IPS-18a (cell line): ENCODE data around the gene PNPO.
"Not testable (repeated sequence)": the region's sequence is repeated elsewhere in the genome, so short reads cannot be mapped to it uniquely, and the experiment has no call there.

Experiments used
- H3K27ac ChIP-seq: one replicate; pipeline ENCODE4 v1.5.1; 2013; ENCODE audit warnings: low read length
- H3K27me3 ChIP-seq: one replicate; pipeline ENCODE4 v1.6.1; 2013; ENCODE audit warnings: mild to moderate bottlenecking, low read length; ENCODE audit not compliant: control insufficient read depth, insufficient read depth
- H3K36me3 ChIP-seq: one replicate; pipeline ENCODE4 v1.6.1; 2013; ENCODE audit warnings: low read depth, low read length; ENCODE audit not compliant: control insufficient read depth
- H3K4me1 ChIP-seq: one replicate; pipeline ENCODE4 v1.6.1; 2013; ENCODE audit warnings: low read depth, low read length; ENCODE audit not compliant: control insufficient read depth
- H3K4me3 ChIP-seq: one replicate; pipeline ENCODE4 v1.5.1; 2013; ENCODE audit warnings: low read length
- H3K9ac ChIP-seq: one replicate; pipeline ENCODE4 v1.6.1; 2013; ENCODE audit warnings: mild to moderate bottlenecking, low read length, moderate library complexity
- H3K9me3 ChIP-seq: one replicate; pipeline ENCODE4 v1.6.1; 2013; ENCODE audit warnings: low read depth, low read length; ENCODE audit not compliant: control insufficient read depth

Gene PNPO

DNA sequence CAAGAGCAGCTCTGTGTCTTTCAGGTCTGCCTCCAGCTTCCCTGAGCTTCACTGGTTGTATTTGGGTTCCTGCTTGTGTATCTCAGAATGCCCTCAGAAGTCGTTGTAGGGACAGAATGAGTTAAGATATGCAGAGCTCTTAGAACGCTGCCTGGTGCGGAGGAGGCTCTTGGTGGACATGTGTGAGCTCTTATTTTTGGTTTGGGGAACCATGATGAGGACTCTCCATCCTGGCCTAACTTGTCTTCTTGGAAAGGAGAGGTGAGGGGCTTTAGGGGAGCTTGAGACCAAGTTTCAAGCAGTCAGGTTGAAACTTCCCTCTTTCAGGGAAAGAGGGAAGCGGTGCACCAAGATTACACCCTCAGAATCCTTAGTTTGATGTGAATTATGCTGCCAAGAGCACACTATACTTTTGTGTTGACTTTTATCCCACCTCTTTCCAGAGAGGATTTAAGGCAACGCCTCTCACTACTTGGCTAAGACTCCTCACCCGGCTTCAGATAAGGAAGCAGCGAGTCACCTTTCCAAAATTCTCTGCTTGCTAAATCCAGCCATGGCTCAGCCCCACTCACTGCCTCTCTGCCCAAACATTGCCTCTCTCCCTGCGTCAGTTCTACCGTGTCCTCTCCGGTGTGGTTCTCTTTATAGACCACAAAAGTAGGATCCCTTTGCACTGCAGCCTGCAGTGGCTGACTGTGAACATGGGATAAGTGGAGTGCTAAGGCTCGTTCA is 42.3 kb downstream of the PNPO start:
- peaks cover 17% of the 10 kb centered on the region for H3K4me1 ChIP-seq
- H3K9ac ChIP-seq, result no peak overlapping the region
- no peaks in the 10 kb centered on the region for H3K9me3 ChIP-seq
- H3K27ac ChIP-seq, result no peak overlapping the region
- no peak overlapping the region for H3K4me3 ChIP-seq
- H3K36me3 ChIP-seq, result peaks cover 37% of the 10 kb centered on the region
- no peaks in the 10 kb centered on the region for H3K27me3 ChIP-seq

DNA sequence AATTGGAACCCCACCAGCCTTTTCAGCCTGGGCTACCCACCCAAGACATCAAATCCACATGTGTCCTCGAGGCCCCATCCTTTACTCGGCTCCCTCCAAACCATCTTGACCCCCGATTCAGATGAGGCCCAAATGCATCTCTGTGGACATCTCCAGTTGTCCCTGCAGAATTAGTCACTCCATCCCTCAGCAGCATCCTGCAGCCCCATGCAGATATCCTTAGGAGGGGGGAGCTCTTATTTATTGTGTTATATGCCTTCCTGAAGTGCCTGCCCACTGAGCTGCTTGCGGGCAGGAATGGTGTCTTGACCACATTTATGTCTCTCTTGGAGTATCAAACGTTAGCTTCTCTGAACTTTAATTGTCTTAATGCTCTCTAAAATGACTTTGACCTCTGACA is 45.1 kb downstream of the PNPO start:
- Histone ChIP-seq H3K9ac (no peak overlapping the region), H3K36me3 (peaks cover 14% of the 10 kb centered on the region), H3K9me3 (no peaks in the 10 kb centered on the region), H3K27ac (no peak overlapping the region), H3K27me3 (no peaks in the 10 kb centered on the region), H3K4me3 (no peak overlapping the region), H3K4me1 (peaks cover 27% of the 10 kb centered on the region)

DNA sequence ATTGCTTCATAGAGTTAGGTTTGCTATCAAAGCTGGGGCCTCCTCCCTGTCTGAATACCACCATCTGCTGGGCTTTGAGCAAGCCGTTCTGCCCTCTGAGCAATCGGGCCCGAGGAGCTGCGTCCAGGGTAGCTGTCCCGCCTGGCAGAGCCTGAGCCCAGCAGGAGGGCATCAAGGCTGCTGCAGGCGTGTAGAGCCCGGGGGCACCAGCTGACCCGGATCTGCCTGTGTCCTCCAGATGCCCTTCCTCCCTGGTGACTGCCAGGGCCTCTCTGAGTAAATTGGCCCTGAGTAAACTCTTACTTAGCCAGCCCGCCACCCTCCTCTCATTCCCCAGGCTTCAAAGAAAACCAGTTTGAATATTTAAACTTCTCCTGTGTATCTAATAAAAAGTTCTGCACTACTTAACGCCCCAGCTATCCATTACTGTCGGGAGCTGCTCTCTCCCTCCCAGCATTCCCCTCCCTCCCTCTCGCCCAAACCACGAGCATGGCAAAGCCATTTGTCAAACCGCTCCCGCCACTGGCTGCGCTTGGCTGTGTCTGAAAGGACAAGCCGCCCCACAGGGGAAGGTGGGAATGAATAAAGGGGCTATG is 46.0 kb downstream of the PNPO start:
- Histone ChIP-seq H3K27ac (no peak overlapping the region), H3K27me3 (no peaks in the 10 kb centered on the region), H3K36me3 (peaks cover 10% of the 10 kb centered on the region), H3K4me1 (peaks cover 33% of the 10 kb centered on the region), H3K4me3 (no peak overlapping the region), H3K9ac (no peak overlapping the region), H3K9me3 (no peaks in the 10 kb centered on the region)

DNA sequence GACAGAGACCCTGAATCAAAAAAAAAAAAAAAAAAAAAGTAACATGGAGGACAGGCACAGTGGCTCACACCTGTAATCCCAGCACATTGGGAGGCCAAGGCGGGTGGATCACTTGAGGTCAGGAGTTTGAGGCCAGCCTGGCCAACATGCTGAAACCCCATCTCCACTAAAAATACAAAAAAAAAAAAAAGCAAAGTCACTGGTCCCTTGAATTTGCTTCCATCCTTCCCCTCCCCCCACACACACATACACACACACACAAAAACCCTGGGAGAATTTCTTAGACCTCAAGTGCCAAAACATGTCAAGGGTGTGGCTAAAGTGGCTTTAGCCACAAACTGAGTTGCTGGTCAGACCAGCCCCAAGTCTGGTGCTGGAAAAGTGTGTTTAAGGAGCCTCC is 47.1 kb downstream of the PNPO start:
- not testable (repeated sequence) for H3K9ac ChIP-seq, H3K9me3 ChIP-seq, H3K27me3 ChIP-seq, H3K27ac ChIP-seq, H3K36me3 ChIP-seq, H3K4me3 ChIP-seq
- peaks cover 34% of the 10 kb centered on the region for H3K4me1 ChIP-seq

DNA sequence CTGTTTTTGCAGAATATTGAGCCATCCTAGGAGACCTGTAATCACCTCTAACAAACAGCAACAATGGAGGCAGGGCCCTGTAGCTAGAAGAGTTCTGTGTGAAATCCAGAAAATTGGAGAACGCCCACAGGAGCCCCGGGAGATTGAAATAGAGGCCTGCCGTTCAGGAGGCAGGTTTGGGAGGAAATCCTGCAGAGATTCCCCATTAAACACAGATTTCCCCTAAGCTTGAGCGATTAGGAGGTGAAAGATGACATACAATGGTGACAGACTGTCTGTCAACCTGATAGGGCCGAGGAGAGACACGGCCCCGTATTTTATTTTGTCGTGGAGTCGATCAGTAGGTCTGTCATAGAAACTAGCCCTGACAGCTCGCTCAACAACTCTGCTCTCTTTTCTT is 47.8 kb downstream of the PNPO start:
- Histone ChIP-seq H3K27me3 (no peaks in the 10 kb centered on the region), H3K9ac (no peak overlapping the region), H3K36me3 (no peaks in the 10 kb centered on the region), H3K27ac (no peak overlapping the region), H3K4me1 (peaks cover 35% of the 10 kb centered on the region), H3K4me3 (no peak overlapping the region), H3K9me3 (no peaks in the 10 kb centered on the region)

DNA sequence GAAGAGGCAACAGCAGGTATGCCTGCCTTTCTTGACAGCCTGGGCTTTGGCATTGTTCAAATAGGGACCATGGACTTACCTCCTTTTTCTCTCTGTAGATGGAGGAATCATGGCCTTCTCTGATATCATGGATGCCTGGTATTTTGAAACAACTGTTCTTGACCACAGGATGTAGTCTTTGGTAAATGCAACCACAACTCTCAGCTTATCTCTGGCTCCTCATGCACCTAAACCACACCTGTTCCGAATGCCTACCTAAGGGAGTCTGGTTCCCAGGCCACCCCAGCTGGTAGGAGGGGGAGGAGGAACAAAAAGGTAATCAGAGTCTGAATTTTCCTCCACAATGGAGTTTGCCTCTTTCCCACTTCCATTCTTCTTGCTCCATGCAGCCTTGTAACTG is 48.3 kb downstream of the PNPO start:
- Histone ChIP-seq H3K27me3 (no peaks in the 10 kb centered on the region), H3K36me3 (no peaks in the 10 kb centered on the region), H3K4me1 (peaks cover 40% of the 10 kb centered on the region), H3K4me3 (no peak overlapping the region), H3K9ac (no peak overlapping the region), H3K27ac (no peak overlapping the region), H3K9me3 (no peaks in the 10 kb centered on the region)

DNA sequence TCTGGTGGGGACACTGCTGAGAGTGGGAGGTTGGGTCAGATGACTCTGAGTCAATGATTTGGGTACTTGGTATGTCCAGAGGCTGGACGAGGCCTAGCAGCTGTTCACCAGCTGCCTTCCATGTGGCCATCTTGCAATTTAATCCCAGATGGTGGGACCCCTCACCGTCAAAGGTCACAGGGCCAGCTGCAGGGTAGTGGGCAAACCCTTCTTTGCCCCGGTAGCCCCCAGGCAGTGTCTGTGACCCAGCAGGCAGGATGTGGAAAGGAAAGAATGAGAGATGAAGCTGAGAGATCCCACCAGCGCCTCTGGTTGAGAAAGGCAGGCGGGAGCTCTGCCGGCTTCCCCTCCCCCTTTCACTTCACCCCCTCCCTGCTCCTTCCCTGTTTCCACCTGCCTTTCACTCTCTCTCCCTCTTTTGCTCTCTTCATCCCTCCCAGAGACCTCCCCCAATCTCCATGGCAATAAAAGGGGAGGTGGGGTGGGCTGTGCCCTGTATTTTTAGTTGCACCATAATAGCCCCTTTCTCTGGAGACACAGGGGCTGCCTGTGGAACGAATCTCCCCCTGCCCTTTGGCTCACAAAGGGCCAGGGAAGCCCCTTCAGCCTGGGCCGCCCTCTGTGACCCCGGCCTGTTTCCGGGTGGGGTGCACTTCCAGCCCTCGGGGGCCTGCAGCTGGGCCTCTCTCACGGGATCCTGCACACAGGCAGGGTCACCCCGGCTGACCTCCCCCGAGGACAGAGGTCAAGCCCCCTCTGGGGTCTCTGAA is 49.8 kb downstream of the PNPO start:
- Histone ChIP-seq H3K9ac (no peak overlapping the region), H3K4me1 (peaks cover 53% of the 10 kb centered on the region), H3K27me3 (no peaks in the 10 kb centered on the region), H3K9me3 (no peaks in the 10 kb centered on the region), H3K4me3 (peak overlapping the region; percentile 29), H3K36me3 (no peaks in the 10 kb centered on the region), H3K27ac (no peak overlapping the region)

DNA sequence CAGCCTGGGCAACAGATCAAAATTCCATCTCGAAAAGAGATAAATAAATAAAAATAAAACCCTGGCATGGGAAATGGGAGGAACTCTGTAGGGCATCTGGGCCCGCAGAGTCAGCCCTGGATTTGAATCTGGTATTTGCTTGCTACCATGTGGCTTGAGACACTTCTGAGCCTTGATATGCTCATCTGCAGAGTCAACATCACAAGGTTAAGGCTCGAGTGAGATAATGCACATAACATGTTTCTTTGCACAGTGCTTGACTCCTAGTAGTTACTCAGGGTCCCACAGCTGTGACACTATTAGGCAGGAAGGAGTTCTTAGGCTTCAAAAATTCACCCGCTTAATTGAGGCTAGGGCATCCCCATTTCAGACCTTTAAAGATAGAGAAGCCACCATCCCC is 50.8 kb downstream of the PNPO start:
- Histone ChIP-seq H3K36me3 (no peaks in the 10 kb centered on the region), H3K27ac (no peak overlapping the region), H3K27me3 (no peaks in the 10 kb centered on the region), H3K4me3 (no peak overlapping the region), H3K9ac (no peak overlapping the region), H3K4me1 (peaks cover 48% of the 10 kb centered on the region), H3K9me3 (no peaks in the 10 kb centered on the region)

DNA sequence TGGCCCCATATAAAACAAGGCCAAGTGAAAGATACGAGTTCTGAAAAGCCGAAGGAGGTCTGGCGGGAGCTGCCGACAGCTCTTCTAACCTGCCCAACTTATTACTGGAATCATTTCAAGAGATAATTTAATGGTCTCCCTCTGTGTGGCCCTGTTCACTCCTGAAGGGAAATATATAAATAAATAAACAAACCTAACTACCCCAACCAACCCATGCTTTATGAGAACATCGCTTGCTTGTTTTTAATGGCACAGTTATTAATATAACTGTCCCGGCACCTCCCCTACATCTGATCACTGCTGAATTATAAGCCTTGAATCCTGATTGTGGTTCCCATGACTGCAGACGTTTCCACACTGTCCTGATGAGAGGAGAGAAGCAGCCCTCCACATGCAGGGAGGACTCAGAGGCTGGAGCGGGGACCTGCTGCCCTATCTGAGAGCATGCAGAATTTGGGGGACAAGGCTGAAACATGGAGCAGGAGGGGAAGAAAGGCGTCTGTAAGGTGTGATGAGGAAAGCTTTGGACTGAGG is 51.7 kb downstream of the PNPO start:
- no peaks in the 10 kb centered on the region for H3K36me3 ChIP-seq
- no peaks in the 10 kb centered on the region for H3K27me3 ChIP-seq
- no peak overlapping the region for H3K4me3 ChIP-seq
- no peak overlapping the region for H3K9ac ChIP-seq
- no peak overlapping the region for H3K27ac ChIP-seq
- H3K4me1 ChIP-seq, result peaks cover 40% of the 10 kb centered on the region
- H3K9me3 ChIP-seq, result no peaks in the 10 kb centered on the region

DNA sequence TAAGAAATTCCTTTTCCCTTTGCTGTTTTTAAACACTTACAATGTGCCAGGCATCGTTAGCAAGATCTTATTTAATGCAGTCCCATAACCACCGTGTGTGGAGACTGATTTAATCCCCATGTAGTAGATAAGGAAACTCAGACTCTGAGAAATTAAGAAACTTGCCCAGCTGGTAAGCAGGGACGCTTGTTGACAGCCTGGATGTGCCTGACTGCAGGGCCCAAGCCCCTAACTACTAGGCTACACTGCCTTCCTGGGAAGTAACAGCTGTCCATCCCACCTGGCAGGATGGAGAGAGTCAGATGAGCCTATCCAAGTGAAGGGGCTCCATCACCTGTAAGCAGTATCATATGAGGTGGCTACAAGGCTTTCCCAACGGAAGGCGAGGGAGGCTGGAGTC is 52.6 kb downstream of the PNPO start:
- no peak overlapping the region for H3K4me3 ChIP-seq
- peaks cover 40% of the 10 kb centered on the region for H3K4me1 ChIP-seq
- H3K9ac ChIP-seq, result no peak overlapping the region
- H3K36me3 ChIP-seq, result no peaks in the 10 kb centered on the region
- H3K27me3 ChIP-seq, result no peaks in the 10 kb centered on the region
- no peak overlapping the region for H3K27ac ChIP-seq
- H3K9me3 ChIP-seq, result no peaks in the 10 kb centered on the region

DNA sequence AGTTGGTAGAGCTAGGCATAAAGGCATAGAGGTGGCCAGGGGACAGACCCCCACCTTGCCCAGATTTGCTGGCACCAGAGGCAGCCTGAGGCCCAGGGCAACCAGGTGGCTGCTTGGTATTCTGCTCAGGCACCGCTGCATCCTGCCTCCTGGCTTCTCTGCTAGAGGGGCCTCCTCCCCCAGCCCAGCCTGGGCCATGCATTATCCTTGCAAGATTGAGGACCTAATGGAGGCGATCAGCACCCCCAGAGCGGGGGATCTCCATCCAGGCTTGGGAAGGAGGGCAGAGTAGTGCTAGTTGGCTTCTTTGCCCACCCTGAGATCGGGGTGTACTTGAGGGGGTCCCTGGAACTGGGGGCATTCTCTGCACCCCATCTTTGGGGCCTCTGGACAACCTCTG is 53.4 kb downstream of the PNPO start:
- Histone ChIP-seq H3K27ac (no peak overlapping the region), H3K9ac (no peak overlapping the region), H3K4me1 (peaks cover 43% of the 10 kb centered on the region), H3K27me3 (no peaks in the 10 kb centered on the region), H3K9me3 (no peaks in the 10 kb centered on the region), H3K36me3 (no peaks in the 10 kb centered on the region), H3K4me3 (no peak overlapping the region)
